ENCODE data around the gene ULK2.

Gene ULK2

DNA sequence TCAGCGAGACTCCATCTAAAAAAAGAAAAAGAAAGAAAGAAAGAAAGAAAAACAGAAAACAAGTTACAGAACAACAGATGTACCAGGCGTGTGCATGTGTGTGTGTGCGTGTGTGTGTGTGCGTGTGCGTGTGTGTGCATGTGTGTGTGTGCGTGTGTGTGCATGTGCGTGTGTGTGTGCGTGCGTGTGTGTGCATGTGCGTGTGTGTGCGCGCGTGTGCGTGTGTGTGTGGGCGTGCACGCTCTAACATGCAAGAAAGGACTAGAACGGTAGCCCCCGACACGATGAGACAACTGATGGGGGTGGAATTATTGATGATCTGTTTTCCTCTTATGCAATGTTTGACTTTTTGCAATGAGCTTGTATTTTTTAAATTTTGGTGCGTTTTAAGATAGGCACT is 121.2 kb downstream of the ULK2 start:
- TF ChIP-seq, protein P1, sequence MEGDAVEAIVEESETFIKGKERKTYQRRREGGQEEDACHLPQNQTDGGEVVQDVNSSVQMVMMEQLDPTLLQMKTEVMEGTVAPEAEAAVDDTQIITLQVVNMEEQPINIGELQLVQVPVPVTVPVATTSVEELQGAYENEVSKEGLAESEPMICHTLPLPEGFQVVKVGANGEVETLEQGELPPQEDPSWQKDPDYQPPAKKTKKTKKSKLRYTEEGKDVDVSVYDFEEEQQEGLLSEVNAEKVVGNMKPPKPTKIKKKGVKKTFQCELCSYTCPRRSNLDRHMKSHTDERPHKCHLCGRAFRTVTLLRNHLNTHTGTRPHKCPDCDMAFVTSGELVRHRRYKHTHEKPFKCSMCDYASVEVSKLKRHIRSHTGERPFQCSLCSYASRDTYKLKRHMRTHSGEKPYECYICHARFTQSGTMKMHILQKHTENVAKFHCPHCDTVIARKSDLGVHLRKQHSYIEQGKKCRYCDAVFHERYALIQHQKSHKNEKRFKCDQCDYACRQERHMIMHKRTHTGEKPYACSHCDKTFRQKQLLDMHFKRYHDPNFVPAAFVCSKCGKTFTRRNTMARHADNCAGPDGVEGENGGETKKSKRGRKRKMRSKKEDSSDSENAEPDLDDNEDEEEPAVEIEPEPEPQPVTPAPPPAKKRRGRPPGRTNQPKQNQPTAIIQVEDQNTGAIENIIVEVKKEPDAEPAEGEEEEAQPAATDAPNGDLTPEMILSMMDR (IDR thresholded peaks at IDR 0.05; ENCODE audit: insufficient read depth, missing control alignments): no peak
- no peak for FAIRE-seq
- DNase-seq (ENCODE audit: insufficient read length, low spot score): no peak

DNA sequence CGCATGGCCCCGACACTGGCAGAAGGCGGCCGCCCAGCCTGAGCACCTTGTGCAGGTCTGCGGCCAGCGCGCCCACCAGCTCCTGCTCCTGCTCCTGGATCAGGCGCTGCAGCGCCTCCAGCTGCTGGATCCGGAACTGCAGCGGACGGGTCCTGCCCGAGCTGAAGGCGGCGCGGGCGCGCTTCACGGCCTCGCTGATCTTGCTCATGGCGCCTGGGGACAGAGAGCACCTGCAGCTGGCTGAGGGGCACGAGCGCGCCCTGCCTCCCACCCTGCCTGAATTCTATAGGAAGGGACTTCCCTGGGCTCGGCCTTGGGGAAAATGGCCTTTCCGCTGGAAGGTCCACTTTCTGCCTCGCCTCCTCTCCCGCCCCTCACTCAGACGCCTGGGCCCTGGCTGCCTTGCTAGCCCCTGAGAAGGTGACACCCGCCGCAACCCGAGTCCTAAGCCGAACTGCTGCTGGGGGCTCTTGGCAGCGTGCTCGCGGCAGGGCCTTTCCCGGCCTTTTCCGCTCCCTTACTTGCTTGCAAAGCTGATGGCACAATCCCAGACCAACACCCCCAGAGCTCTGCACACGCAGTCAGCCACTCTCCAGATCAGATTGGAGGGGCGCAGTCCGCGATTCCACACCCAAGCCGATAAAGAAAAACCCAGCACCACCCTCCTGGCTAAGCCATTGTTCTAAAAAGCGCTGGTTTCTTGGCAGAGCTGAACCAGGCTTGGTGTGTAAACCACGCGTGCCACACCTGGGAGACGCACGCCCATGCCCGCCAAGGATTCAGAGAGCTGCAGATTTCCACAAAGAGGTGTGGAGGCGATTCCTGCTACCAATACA is 122.6 kb downstream of the ULK2 start:
- TF ChIP-seq, protein P1 (IDR thresholded peaks at IDR 0.05; ENCODE audit: insufficient read depth, missing control alignments): no peak
- DNase-seq (ENCODE audit: insufficient read length, low spot score): peak; percentile 92
- FAIRE-seq: no peak

DNA sequence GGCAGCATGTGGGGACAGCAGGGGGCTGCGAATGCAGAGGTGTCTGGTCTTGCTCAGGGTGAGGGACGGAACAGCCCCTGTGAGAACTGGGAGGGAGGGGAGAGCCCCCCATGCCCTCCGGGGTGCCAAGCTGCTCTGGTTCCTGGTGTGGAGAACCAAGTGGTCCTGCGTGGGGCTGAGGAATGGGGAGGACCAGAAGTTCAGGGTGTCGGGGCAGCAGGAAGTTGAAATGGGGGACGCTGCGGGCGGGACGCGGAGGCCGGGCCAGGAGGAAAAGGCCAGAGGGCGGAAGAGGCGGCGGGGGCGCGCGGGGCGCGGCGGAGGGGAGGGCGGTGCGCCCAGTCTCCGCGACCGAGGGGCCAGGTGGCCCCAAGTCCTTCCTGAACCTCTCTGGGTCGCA is 123.2 kb downstream of the ULK2 start:
- TF ChIP-seq, protein P1 (IDR thresholded peaks at IDR 0.05; ENCODE audit: insufficient read depth, missing control alignments): no peak
- DNase-seq (ENCODE audit: insufficient read length, low spot score) (peak; percentile 38), FAIRE-seq (no peak)

DNA sequence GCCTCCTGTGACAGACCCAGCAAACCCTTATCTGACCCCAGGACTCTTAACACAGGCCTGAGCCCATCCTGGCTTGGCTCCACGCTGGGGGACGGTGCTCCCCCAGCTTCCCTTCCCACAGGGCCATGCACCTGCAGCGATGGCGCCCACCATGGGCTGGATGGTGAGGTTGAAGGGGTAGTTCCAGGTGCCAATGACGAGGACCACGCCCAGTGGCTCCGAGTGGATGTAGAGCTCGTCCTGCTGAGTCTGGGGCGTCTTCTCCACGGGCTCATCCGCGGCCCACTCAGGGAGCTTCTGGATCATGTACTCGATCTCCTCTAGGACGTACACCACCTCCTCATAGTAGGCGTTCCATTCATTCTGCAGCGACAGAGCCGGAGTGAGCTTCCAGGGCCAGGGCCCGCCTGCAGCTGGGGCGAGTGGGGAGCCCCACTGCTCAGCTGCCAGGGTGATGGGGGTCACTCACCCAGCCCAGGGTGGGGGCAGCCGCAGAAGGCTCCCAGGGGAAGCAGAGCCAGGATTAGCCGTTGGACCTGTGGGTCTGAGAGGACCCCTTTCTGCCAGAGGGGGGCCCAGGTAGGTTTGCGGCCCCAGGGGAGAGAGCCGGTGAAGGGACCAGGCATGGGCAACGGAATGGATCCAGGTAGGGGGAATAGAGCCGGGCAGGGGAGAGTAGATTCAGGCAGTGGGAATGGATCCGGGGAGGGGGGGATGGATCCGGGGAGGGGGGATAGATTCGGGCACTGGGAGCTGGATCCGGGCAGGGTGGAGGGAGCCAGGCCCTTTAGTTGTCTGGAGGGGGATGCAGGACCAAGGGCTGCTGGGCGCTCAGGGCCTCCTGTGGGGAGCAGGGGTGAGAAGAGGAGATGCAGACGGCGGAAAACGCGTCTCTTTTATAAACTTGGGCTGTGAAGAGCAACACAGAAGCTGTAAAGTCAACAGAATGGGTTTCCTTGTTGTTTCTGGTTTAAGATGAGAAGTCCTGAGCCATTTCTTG is 124.3 kb downstream of the ULK2 start:
- DNase-seq (ENCODE audit: insufficient read length, low spot score) (no peak), FAIRE-seq (no peak)
- TF ChIP-seq, protein P1 (IDR thresholded peaks at IDR 0.05; ENCODE audit: insufficient read depth, missing control alignments): no peak

DNA sequence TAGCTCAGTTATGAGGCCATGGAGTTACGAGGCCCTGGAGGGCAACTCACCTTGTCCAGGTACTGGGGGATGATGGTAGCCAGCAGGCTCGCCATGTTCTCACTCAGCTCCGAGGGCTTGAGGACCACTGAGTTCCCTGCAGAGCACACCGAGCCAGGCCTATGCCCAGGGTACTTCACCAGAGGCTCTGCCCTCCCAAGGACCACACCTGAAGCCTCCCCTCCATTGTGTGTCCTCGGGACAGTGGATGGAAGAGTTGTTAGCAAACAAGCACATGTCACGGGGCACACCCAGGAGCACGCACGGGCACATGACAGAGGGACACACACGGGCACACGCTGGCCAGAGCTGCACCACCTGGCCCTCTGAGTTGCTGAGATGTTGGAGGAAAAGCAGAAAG is 125.2 kb downstream of the ULK2 start:
- no peak for FAIRE-seq
- DNase-seq (ENCODE audit: insufficient read length, low spot score): no peak
- TF ChIP-seq, protein P1 (IDR thresholded peaks at IDR 0.05; ENCODE audit: insufficient read depth, missing control alignments): no peak

DNA sequence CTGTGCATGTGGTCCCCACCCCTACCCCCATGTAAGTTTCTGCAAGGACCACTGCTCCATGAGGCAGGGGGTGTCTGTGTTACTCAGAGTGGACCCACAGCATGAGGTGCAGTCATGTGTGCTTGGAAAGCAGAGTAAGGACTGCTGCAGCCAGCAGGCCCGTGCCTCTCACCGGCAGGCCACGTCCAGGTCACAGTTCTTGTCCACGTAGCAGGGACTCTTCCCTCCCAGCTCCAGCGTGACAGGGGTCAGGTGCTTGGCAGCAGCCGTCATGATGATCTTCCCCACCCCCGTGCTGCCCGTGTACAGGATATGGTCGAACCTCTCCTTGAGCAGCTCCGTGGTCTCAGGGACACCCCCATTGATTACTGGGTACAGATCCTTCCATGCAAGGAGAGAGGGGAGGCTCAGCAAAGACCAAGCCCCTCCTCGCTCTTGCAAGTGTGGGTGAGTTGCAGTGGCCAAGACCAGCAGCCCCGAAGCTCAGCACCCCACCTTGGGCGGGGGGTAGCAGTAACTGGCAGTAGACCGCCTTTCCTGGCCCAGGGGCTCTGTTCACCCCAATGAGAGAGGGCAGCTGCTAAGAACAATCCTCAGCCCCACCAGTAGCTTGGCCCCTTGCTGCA is 125.8 kb downstream of the ULK2 start:
- FAIRE-seq: no peak
- DNase-seq (ENCODE audit: insufficient read length, low spot score): no peak
- TF ChIP-seq, protein P1 (IDR thresholded peaks at IDR 0.05; ENCODE audit: insufficient read depth, missing control alignments): no peak
